ENCODE measurements around the gene PPP2R3B. TPM values are rescaled to one million over a fixed set of nuclear protein-coding genes. Genes with fewer than 3 reads are reported as not detected.

Gene PPP2R3B
- total RNA-seq, 1 experiment from 2014 or later: 19.1 TPM

DNA sequence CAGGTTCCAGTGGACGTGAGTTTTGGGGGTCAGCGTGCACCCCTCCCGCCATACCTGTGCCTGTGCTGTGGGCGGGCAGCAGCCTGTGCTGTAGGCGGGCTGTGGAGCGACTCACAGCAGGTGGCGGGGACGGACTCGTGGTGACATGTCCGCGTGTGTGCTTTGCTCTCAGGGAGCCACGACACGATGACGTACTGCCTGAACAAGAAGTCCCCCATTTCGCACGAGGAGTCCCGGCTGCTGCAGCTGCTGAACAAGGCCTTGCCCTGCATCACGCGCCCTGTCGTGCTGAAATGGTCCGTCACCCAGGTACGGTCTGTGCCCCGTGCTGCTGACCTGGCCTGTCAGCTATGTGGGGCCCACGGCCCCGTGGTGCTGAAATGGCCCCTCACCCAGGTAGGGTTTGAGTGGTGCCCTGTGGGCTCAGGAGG, 98.1 kb downstream of the PPP2R3B start:
- Histone ChIP-seq H3K4me3 (replicated peaks in 1 of 2; ENCODE audit: low read depth in 1 of 2, low read length in 2 of 2) (no peak overlapping the region), H4K20me1 (ENCODE audit: insufficient read depth) (no peaks in the 10 kb centered on the region), H3K79me2 (ENCODE audit: insufficient read depth, low read length) (no peaks in the 10 kb centered on the region), H2AFZ (ENCODE audit: low read depth, low read length, poor library complexity, severe bottlenecking) (no peak overlapping the region), H3K27me3 (ENCODE audit: insufficient read depth, low read length) (no peaks in the 10 kb centered on the region), H3K36me3 (ENCODE audit: control insufficient read depth in 1 of 2, insufficient read depth in 2 of 2, low read length in 2 of 2) (peaks cover 0 to 16% of the 10 kb centered on the region in 2 experiments; a peak in 2 of 4 replicates), H3K9me3 (ENCODE audit: control insufficient read depth in 1 of 2, insufficient read depth in 1 of 2, low read depth in 1 of 2, low read length in 2 of 2) (no peaks in the 10 kb centered on the region; a peak in 1 of 4 replicates), H3K4me2 (ENCODE audit: low read length) (no peak overlapping the region), H3K9ac (ENCODE audit: low read length) (no peak overlapping the region), H3K4me1 (ENCODE audit: control insufficient read depth in 1 of 2, insufficient read depth in 2 of 2, low read length in 2 of 2) (no peaks in the 10 kb centered on the region; a peak in 1 of 4 replicates), H3K9me2 (ENCODE audit: insufficient read depth) (no peaks in the 10 kb centered on the region), H3K27ac (ENCODE audit: low read depth, low read length) (no peak overlapping the region)
- ATAC-seq (no peak), DNase-seq (ENCODE audit: low read depth, low spot score) (no peak)
- BruUV-seq (replicated peaks): no TSS peak
- no peak for TF ChIP-seq EZH2 (IDR thresholded peaks at IDR 0.05)
- TF ChIP-seq SIN3A (IDR thresholded peaks at IDR 0.05; ENCODE audit: low read depth): no peak
- no peak for TF ChIP-seq ELF1 (IDR thresholded peaks at IDR 0.05; ENCODE audit: borderline replicate concordance, low read depth)
- no peak for TF ChIP-seq ZFX (IDR thresholded peaks at IDR 0.05)
- no peak for TF ChIP-seq RAD21 (IDR thresholded peaks at IDR 0.05; ENCODE audit: low read depth)
- TF ChIP-seq, protein P1, sequence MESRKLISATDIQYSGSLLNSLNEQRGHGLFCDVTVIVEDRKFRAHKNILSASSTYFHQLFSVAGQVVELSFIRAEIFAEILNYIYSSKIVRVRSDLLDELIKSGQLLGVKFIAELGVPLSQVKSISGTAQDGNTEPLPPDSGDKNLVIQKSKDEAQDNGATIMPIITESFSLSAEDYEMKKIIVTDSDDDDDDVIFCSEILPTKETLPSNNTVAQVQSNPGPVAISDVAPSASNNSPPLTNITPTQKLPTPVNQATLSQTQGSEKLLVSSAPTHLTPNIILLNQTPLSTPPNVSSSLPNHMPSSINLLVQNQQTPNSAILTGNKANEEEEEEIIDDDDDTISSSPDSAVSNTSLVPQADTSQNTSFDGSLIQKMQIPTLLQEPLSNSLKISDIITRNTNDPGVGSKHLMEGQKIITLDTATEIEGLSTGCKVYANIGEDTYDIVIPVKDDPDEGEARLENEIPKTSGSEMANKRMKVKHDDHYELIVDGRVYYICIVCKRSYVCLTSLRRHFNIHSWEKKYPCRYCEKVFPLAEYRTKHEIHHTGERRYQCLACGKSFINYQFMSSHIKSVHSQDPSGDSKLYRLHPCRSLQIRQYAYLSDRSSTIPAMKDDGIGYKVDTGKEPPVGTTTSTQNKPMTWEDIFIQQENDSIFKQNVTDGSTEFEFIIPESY (IDR thresholded peaks at IDR 0.05; ENCODE audit: extremely low read depth, insufficient replicate concordance, low read length): no peak
- TF ChIP-seq, protein P2, sequence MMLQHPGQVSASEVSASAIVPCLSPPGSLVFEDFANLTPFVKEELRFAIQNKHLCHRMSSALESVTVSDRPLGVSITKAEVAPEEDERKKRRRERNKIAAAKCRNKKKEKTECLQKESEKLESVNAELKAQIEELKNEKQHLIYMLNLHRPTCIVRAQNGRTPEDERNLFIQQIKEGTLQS (IDR thresholded peaks at IDR 0.05): no peak
- no peak for TF ChIP-seq SRF (IDR thresholded peaks at IDR 0.05; ENCODE audit: low read depth)
- TF ChIP-seq POLR2AphosphoS5 (IDR thresholded peaks at IDR 0.05; ENCODE audit: low read depth, low read length): no peak
- no peak for TF ChIP-seq ZNF274 (IDR thresholded peaks at IDR 0.05; ENCODE audit: low read depth, low read length)
- TF ChIP-seq, protein P3, sequence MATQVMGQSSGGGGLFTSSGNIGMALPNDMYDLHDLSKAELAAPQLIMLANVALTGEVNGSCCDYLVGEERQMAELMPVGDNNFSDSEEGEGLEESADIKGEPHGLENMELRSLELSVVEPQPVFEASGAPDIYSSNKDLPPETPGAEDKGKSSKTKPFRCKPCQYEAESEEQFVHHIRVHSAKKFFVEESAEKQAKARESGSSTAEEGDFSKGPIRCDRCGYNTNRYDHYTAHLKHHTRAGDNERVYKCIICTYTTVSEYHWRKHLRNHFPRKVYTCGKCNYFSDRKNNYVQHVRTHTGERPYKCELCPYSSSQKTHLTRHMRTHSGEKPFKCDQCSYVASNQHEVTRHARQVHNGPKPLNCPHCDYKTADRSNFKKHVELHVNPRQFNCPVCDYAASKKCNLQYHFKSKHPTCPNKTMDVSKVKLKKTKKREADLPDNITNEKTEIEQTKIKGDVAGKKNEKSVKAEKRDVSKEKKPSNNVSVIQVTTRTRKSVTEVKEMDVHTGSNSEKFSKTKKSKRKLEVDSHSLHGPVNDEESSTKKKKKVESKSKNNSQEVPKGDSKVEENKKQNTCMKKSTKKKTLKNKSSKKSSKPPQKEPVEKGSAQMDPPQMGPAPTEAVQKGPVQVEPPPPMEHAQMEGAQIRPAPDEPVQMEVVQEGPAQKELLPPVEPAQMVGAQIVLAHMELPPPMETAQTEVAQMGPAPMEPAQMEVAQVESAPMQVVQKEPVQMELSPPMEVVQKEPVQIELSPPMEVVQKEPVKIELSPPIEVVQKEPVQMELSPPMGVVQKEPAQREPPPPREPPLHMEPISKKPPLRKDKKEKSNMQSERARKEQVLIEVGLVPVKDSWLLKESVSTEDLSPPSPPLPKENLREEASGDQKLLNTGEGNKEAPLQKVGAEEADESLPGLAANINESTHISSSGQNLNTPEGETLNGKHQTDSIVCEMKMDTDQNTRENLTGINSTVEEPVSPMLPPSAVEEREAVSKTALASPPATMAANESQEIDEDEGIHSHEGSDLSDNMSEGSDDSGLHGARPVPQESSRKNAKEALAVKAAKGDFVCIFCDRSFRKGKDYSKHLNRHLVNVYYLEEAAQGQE (IDR thresholded peaks at IDR 0.05; ENCODE audit: low read depth): no peak
- TF ChIP-seq JUND (IDR thresholded peaks at IDR 0.05): no peak
- TF ChIP-seq SP1 (IDR thresholded peaks at IDR 0.05; ENCODE audit: low read depth): no peak
- TF ChIP-seq, protein P4, sequence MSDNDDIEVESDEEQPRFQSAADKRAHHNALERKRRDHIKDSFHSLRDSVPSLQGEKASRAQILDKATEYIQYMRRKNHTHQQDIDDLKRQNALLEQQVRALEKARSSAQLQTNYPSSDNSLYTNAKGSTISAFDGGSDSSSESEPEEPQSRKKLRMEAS (IDR thresholded peaks at IDR 0.05): no peak
- TF ChIP-seq EGR1 (IDR thresholded peaks at IDR 0.05; ENCODE audit: low read depth): no peak
- intact Hi-C loops (cut with micrococcal nuclease): no loop called here
- ChIA-PET CTCF (no interaction called here), RAD21 (ENCODE audit: low non-redundant PET in 1 of 2, low total read pairs in 2 of 2, uncharacterized antibody in 2 of 2, unreplicated experiment in 2 of 2) (no interaction called here), POLR2A (no interaction called here)

Data from HCT116 (cell line).